ENCODE measurements around the gene ANXA4.

Gene ANXA4

GRCh38 chr2:69750246-69750645 lies 8.3 kb downstream of the ANXA4 start:
- H3K79me2 ChIP-seq (ENCODE audit: insufficient read depth, low read length) = no peaks in the 10 kb centered on the region
- H3K4me2 ChIP-seq (ENCODE audit: low read length) = no peak overlapping the region
- H3K27me3 ChIP-seq (ENCODE audit: insufficient read depth, low read length) = no peaks in the 10 kb centered on the region
- TF ChIP-seq CTCF (IDR thresholded peaks at IDR 0.05; ENCODE audit: low read length) (no peak), EZH2 (IDR thresholded peaks at IDR 0.05; ENCODE audit: borderline replicate concordance, low read length) (no peak)
- no peaks in the 10 kb centered on the region for H3K9me3 ChIP-seq (ENCODE audit: low read length)
- H3K4me1 ChIP-seq (ENCODE audit: insufficient read depth, low read length, severe bottlenecking) = no peaks in the 10 kb centered on the region
- H3K36me3 ChIP-seq (ENCODE audit: insufficient read depth, low read length) = no peaks in the 10 kb centered on the region
- H3K9ac ChIP-seq (ENCODE audit: low read length) = no peak overlapping the region
- no peak overlapping the region for H3K4me3 ChIP-seq (ENCODE audit: low read depth, low read length, poor library complexity, severe bottlenecking)
- no peak overlapping the region for H3K27ac ChIP-seq (ENCODE audit: low read depth, low read length, poor library complexity, severe bottlenecking)
- no peak overlapping the region for H2AFZ ChIP-seq (ENCODE audit: low read length)
- no peaks in the 10 kb centered on the region for H3F3A ChIP-seq (ENCODE audit: insufficient read depth, low read length)
- no peaks in the 10 kb centered on the region for H3K9me2 ChIP-seq (ENCODE audit: low read depth, low read length)
- H4K20me1 ChIP-seq (ENCODE audit: insufficient read depth, low read length) = no peaks in the 10 kb centered on the region

- Histone ChIP-seq H3K4me3 (ENCODE audit: low read depth, low read length, poor library complexity, severe bottlenecking) (no peak overlapping the region), H3K9me2 (ENCODE audit: low read depth, low read length) (no peaks in the 10 kb centered on the region), H3K9me3 (ENCODE audit: low read length) (no peaks in the 10 kb centered on the region), H3F3A (ENCODE audit: insufficient read depth, low read length) (no peaks in the 10 kb centered on the region), H3K79me2 (ENCODE audit: insufficient read depth, low read length) (no peaks in the 10 kb centered on the region), H3K4me2 (ENCODE audit: low read length) (no peak overlapping the region), H3K27me3 (ENCODE audit: insufficient read depth, low read length) (no peaks in the 10 kb centered on the region), H2AFZ (ENCODE audit: low read length) (no peak overlapping the region), H4K20me1 (ENCODE audit: insufficient read depth, low read length) (no peaks in the 10 kb centered on the region), H3K27ac (ENCODE audit: low read depth, low read length, poor library complexity, severe bottlenecking) (no peak overlapping the region), H3K9ac (ENCODE audit: low read length) (no peak overlapping the region), H3K4me1 (ENCODE audit: insufficient read depth, low read length, severe bottlenecking) (no peaks in the 10 kb centered on the region), H3K36me3 (ENCODE audit: insufficient read depth, low read length) (no peaks in the 10 kb centered on the region)
- no peak for TF ChIP-seq EZH2 (IDR thresholded peaks at IDR 0.05; ENCODE audit: borderline replicate concordance, low read length)
- no peak for TF ChIP-seq CTCF (IDR thresholded peaks at IDR 0.05; ENCODE audit: low read length)
These were observed 11.9 kb downstream of the ANXA4 start for GRCh38 chr2:69753659-69754363.

GRCh38 chr2:69754633-69755032 lies 12.7 kb downstream of the ANXA4 start:
- H3K36me3 ChIP-seq (ENCODE audit: insufficient read depth, low read length) = no peaks in the 10 kb centered on the region
- H3K9me2 ChIP-seq (ENCODE audit: low read depth, low read length) = no peaks in the 10 kb centered on the region
- no peaks in the 10 kb centered on the region for H3K4me1 ChIP-seq (ENCODE audit: insufficient read depth, low read length, severe bottlenecking)
- H3K9me3 ChIP-seq (ENCODE audit: low read length) = no peaks in the 10 kb centered on the region
- no peaks in the 10 kb centered on the region for H3F3A ChIP-seq (ENCODE audit: insufficient read depth, low read length)
- no peak overlapping the region for H3K9ac ChIP-seq (ENCODE audit: low read length)
- no peak overlapping the region for H2AFZ ChIP-seq (ENCODE audit: low read length)
- no peak overlapping the region for H3K4me3 ChIP-seq (ENCODE audit: low read depth, low read length, poor library complexity, severe bottlenecking)
- no peaks in the 10 kb centered on the region for H3K27me3 ChIP-seq (ENCODE audit: insufficient read depth, low read length)
- no peaks in the 10 kb centered on the region for H4K20me1 ChIP-seq (ENCODE audit: insufficient read depth, low read length)
- TF ChIP-seq CTCF (IDR thresholded peaks at IDR 0.05; ENCODE audit: low read length) (no peak), EZH2 (IDR thresholded peaks at IDR 0.05; ENCODE audit: borderline replicate concordance, low read length) (no peak)
- no peaks in the 10 kb centered on the region for H3K79me2 ChIP-seq (ENCODE audit: insufficient read depth, low read length)
- no peak overlapping the region for H3K4me2 ChIP-seq (ENCODE audit: low read length)
- H3K27ac ChIP-seq (ENCODE audit: low read depth, low read length, poor library complexity, severe bottlenecking) = no peak overlapping the region

Data from OCI-LY1 (cell line).